Small intestine (tissue), 7 donors: ENCODE data around the gene CBX2. TPM values are rescaled to one million over a fixed set of nuclear protein-coding genes. Genes with fewer than 3 reads are reported as not detected.

Experiments used
- DNase-seq, 2 donors: peaks; one replicate each; pipeline versions ENCODE4 v3.0.0 to v3.0.0-alpha.2; 2013
- FAIRE-seq: peaks from 2 replicates; lab custom pipeline; 2012; peaks lifted over from hg19 to GRCh38; lab: Jason Lieb, UNC
- H3K27ac ChIP-seq, 3 donors: one replicate each; pipeline ENCODE4 v1.5.1; 2013; ENCODE audit warnings: low read length in 2 of 3, mild to moderate bottlenecking in 2 of 3, control low read depth in 1 of 3, inconsistent platforms in 1 of 3, low read depth in 1 of 3, moderate library complexity in 1 of 3
- H3K27me3 ChIP-seq, 3 donors: one replicate each; pipeline ENCODE4 v1.6.1; 2013; ENCODE audit warnings: low read length in 3 of 3, inconsistent platforms in 1 of 3; ENCODE audit not compliant: control insufficient read depth in 3 of 3, insufficient read depth in 3 of 3
- H3K36me3 ChIP-seq, 3 donors: one replicate each; pipeline ENCODE4 v1.6.1; 2013; ENCODE audit warnings: low read length in 3 of 3, inconsistent platforms in 1 of 3, low read depth in 1 of 3, mild to moderate bottlenecking in 1 of 3, moderate library complexity in 1 of 3; ENCODE audit not compliant: control insufficient read depth in 3 of 3, insufficient read depth in 2 of 3
- H3K4me1 ChIP-seq, 3 donors: one replicate each; pipeline ENCODE4 v1.6.1; 2013; ENCODE audit warnings: low read length in 2 of 3, inconsistent platforms in 1 of 3, low read depth in 1 of 3, mild to moderate bottlenecking in 1 of 3, moderate library complexity in 1 of 3; ENCODE audit not compliant: control insufficient read depth in 3 of 3, insufficient read depth in 2 of 3
- H3K4me3 ChIP-seq, 3 donors: one replicate each; pipeline ENCODE4 v1.5.1; 2013; ENCODE audit warnings: low read length in 3 of 3, control low read depth in 1 of 3, inconsistent platforms in 1 of 3, low read depth in 1 of 3, mild to moderate bottlenecking in 1 of 3, moderate library complexity in 1 of 3
- H3K9me3 ChIP-seq, 2 donors: one replicate each; pipeline ENCODE4 v1.6.1; 2013; ENCODE audit warnings: low read depth in 1 of 2, low read length in 1 of 2; ENCODE audit not compliant: control insufficient read depth in 2 of 2, insufficient read depth in 1 of 2
- WGBS, 3 donors: extraction: QIAGEN DNeasy Blood & Tissue Kit; methylation state at CpG; one replicate each; pipeline ENCODE4 v1.1.7; 2013; 5-methylcytosine and 5-hydroxymethylcytosine counted together
- polyA plus RNA-seq, 4 donors: library from polyadenylated mRNA; stranded (reverse) in 3 of 4; unstranded in 1 of 4; fragments of 200-250 nt in 3 of 4; fragments of 120-200 nt in 1 of 4; gene quantifications; one replicate each; pipeline versions ENCODE4 v1.2.1 to v1.2.3, GENCODE V29; 2013
- donor health status: healthy with polysubstance abuse.
- donor health status: control.
- donor health status: control.
- donor health status: Bipolar disorder and iron deficiency.
- donor health status: healthy.

The CBX2 gene
- polyA plus RNA-seq, 4 donors, result 0.22 to 12.0 (median 2.1) TPM

DNA sequence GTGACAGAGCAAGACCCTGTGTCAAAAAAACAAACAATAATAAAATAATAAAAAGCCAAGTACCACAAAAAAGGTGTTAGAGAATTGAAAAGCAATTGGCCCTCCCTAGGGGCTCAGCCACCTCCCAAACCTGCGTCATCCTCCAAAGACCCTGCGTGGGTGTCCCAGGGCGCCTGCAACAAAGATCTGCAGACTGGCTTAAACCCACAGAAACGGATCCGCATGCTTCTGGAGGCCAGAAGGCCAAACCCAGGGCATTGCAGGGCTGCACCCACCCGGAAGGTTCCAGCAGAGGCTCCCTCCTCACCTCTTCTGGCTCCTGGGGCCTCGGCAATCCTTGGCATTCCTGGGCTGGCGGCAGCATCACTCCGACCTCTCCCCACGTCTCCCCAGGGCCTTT lies 45.7 kb upstream of the CBX2 start:
- 23 to 77% (median 52%) methylated on average over 10 of the region's 10 CpGs for WGBS, 3 donors
- Histone ChIP-seq H3K4me3 (peak overlapping the region in 2 of 3 donors; percentile 37 to 64), H3K27ac (peak overlapping the region in 2 of 3 donors; percentile 64 to 86), H3K4me1 (peaks cover 0 to 51% (median 2%) of the 10 kb centered on the region in 3 donors), H3K27me3 (peaks cover 0 to 2% (median 0%) of the 10 kb centered on the region in 3 donors), H3K36me3 (peaks cover 0 to 58% (median 5%) of the 10 kb centered on the region in 3 donors), H3K9me3 (peaks cover 0 to 14% of the 10 kb centered on the region in 2 donors)
- DNase-seq (peak in 1 of 2 donors; percentile 39), FAIRE-seq (no peak)

DNA sequence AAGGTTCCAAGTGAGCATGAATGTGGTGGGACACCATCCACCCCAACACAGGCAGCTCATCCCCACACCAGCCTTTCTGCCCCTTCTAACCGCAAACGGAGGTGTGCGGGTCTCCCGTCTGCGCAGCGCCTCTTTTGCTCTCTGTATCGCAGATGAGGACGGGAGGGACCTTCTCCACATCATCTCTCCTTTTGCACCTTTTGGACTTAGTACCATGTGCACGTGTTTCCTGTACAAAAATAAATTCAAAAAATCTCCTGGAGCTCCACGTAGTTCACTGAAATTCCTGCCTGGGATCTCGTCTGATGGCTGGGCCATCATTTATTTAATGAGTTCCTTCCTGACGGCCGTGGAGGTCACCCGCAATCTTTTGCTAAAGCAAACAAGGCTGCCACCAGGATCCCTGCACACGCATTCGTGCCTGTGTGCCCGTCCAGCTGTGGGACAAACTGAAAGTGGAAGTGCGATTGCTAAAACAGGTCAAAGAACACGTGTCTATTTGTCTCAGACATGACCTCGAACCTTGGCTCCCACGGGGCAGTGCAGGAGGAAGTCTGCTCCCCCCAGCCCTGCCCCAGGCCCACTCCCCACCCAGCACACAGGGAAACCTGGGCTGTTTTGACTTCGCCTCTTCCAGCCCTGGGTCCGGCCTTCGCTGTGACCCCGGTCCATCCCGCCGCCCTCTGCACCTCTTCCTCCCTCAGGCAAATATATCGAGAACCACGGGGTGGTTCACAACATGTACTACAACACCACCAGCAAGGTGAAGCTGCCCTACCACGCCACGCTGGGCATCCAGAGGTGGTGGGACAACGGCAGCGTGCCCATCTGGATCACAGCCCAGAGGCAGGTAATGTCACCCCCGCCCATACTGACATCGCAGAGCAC lies 44.9 kb upstream of the CBX2 start:
- WGBS, 3 donors, result 34 to 62% (median 47%) methylated on average over 35 of the region's 35 CpGs
- Histone ChIP-seq H3K36me3 (peaks cover 0 to 65% (median 5%) of the 10 kb centered on the region in 3 donors), H3K4me3 (peak overlapping the region in 2 of 3 donors; percentile 37 to 64), H3K4me1 (peaks cover 0 to 53% (median 0%) of the 10 kb centered on the region in 3 donors), H3K9me3 (peaks cover 0 to 14% of the 10 kb centered on the region in 2 donors), H3K27ac (peak overlapping the region; percentile 27 to 86 (median 64)), H3K27me3 (peaks cover 0 to 2% (median 0%) of the 10 kb centered on the region in 3 donors)
- FAIRE-seq (no peak), DNase-seq (peak; percentile 85 to 93)

DNA sequence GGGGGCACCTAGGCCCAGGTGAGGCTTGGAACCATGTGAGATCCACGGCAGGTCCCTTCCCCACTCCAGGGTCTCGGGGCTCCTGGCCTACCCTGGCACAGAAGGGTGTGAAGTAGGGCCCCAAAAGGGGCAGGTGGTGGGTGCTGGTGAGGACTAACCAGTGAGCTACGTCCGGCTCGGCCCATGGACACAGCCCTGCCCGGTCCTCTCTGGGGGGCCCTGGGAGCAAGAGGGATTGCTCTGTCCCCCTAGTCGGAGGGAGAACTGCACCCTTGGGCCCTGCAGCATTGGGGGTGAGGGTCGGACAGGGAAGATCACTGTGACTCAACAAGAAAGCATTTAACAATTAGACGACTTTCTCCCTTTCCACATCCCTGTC lies 44.3 kb upstream of the CBX2 start:
- Histone ChIP-seq H3K36me3 (peaks cover 0 to 72% (median 5%) of the 10 kb centered on the region in 3 donors), H3K4me1 (peaks cover 0 to 51% (median 0%) of the 10 kb centered on the region in 3 donors), H3K27me3 (peaks cover 0 to 2% (median 0%) of the 10 kb centered on the region in 3 donors), H3K27ac (peak overlapping the region; percentile 27 to 72 (median 64)), H3K4me3 (peak overlapping the region in 1 of 3 donors; percentile 64), H3K9me3 (peaks cover 0 to 14% of the 10 kb centered on the region in 2 donors)
- 80 to 86% (median 85%) methylated on average over 9 of the region's 9 CpGs for WGBS, 3 donors
- DNase-seq (no peak), FAIRE-seq (no peak)

DNA sequence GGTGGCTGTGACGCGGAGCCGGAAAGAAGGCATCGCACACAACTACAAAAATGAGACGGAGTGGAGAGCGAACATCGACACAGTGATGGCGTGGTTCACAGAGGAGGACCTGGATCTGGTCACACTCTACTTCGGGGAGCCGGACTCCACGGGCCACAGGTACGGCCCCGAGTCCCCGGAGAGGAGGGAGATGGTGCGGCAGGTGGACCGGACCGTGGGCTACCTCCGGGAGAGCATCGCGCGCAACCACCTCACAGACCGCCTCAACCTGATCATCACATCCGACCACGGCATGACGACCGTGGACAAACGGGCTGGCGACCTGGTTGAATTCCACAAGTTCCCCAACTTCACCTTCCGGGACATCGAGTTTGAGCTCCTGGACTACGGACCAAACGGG lies 42.9 kb upstream of the CBX2 start:
- H3K4me3 ChIP-seq, result peak overlapping the region in 1 of 3 donors; percentile 12
- H3K36me3 ChIP-seq, result peaks cover 0 to 77% (median 5%) of the 10 kb centered on the region in 3 donors
- H3K27ac ChIP-seq, result no peak overlapping the region
- DNase-seq (no peak), FAIRE-seq (no peak)
- H3K4me1 ChIP-seq, result peaks cover 0 to 56% (median 0%) of the 10 kb centered on the region in 3 donors
- WGBS, 3 donors, result 94 to 97% (median 95%) methylated on average over 32 of the region's 32 CpGs
- H3K9me3 ChIP-seq, result peaks cover 0 to 12% of the 10 kb centered on the region in 2 donors
- peaks cover 0 to 4% (median 0%) of the 10 kb centered on the region in 3 donors for H3K27me3 ChIP-seq

DNA sequence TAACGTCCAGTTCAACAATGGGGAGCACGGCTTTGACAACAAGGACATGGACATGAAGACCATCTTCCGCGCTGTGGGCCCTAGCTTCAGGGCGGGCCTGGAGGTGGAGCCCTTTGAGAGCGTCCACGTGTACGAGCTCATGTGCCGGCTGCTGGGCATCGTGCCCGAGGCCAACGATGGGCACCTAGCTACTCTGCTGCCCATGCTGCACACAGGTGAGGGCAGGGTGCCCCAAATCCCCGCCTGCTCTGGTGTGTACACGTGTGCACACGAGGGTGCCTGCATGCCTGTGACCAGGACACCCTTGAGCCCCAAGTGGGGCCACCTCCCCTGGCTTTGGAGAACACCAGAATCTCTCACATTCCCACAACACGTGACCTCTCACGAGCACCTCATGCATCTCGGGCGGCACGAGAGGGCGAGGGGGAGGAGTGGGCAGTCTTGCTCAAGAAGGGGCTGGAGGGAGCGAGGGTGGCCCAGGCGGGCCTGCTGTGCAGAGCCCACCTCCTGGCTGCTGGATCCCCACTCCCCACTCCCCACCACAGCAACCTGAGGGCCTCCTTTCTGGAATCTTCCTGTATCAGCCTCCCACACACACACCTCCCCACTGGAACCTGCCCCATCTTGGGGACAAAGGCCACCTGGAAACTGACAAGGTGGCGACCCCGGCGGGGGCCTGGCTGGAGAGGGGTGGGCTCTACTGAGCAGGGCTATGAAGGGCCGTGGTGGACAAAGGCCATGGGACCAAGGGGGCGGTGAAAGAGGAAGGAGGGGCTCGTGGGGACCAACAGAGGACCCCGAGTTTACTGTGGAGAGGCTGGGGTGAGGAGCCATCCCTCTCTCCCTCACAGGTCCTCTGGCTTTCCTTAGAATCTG lies 40.7 kb upstream of the CBX2 start:
- Histone ChIP-seq H3K9me3 (peaks cover 0 to 11% of the 10 kb centered on the region in 2 donors), H3K36me3 (peaks cover 0 to 76% (median 5%) of the 10 kb centered on the region in 3 donors), H3K4me3 (peak overlapping the region in 1 of 3 donors; percentile 14), H3K27me3 (peaks cover 0 to 7% (median 0%) of the 10 kb centered on the region in 3 donors), H3K27ac (no peak overlapping the region), H3K4me1 (peaks cover 0 to 56% (median 3%) of the 10 kb centered on the region in 3 donors)
- WGBS, 3 donors, result 81 to 87% (median 83%) methylated on average over 23 to 30 of the region's 30 CpGs
- DNase-seq, result no peak
- no peak for FAIRE-seq

DNA sequence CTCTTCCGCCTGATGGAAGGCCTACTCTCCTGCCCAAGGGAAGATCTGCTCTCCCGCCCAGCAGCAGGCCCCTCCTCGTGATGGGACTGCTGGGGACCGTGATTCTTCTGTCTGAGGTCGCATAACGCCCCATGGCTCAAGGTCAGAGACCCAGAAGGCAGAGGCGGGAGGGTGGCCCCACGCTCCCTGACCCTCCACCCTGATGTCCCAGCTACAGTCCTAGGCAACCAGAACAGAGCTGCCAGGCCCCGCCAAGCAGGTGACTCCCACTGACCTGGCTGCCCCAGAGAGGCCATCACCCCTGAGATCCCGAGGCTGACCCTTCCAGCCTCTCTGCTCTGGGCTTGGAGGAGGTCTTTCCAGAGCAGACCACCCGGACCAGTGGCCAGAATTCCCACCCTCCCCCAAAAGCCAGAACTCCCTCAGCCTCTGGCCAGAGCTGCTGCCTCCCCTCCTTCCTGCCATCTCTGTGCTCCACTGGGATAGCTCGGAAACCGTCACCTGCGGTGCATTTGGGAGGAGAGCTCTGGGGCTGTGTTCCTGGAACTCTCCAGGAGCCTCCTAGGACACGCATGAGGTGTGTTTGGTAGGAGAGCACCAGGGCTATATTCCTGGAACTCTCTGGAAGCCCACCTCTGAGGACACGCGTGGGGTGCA lies 39.9 kb upstream of the CBX2 start:
- H3K4me3 ChIP-seq, result no peak overlapping the region
- DNase-seq, result no peak
- WGBS, 3 donors, result 83 to 91% (median 88%) methylated on average over 14 to 17 of the region's 17 CpGs
- H3K27me3 ChIP-seq, result peaks cover 0 to 7% (median 0%) of the 10 kb centered on the region in 3 donors
- peaks cover 0 to 9% of the 10 kb centered on the region in 2 donors for H3K9me3 ChIP-seq
- peaks cover 0 to 71% (median 5%) of the 10 kb centered on the region in 3 donors for H3K36me3 ChIP-seq
- H3K27ac ChIP-seq, result no peak overlapping the region
- H3K4me1 ChIP-seq, result peaks cover 0 to 59% (median 3%) of the 10 kb centered on the region in 3 donors
- no peak for FAIRE-seq

DNA sequence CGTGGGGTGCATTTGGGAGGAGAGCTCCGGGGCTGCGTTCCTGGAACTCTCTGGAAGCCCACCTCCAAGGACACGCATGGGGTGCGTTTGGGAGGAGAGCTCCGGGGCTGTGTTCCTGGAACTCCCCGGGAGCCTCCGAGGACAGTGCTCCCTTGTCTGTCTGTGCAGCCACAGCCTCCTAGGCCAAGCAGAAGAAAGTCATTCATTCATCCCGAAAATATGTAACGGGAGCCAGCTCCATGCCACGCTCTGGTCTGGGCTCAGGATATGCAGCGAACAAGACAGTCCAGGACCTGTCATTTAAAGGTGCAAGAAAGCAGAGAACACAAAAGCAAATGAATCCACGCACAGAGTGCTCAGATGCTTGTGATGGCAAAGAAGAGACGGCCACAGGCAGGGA lies 39.3 kb upstream of the CBX2 start:
- 86 to 95% (median 92%) methylated on average over 14 of the region's 14 CpGs for WGBS, 3 donors
- Histone ChIP-seq H3K36me3 (peaks cover 0 to 66% (median 5%) of the 10 kb centered on the region in 3 donors), H3K9me3 (peaks cover 0 to 9% of the 10 kb centered on the region in 2 donors), H3K27me3 (peaks cover 0 to 7% (median 0%) of the 10 kb centered on the region in 3 donors), H3K27ac (peak overlapping the region in 1 of 3 donors; percentile 10), H3K4me3 (no peak overlapping the region), H3K4me1 (peaks cover 0 to 60% (median 3%) of the 10 kb centered on the region in 3 donors)
- FAIRE-seq (no peak), DNase-seq (no peak)
